NCI-H2107 treated with DMSO at 0.1 percent for 48 hours (cell line): ENCODE measurements around the gene ITM2B.
"Not testable (repeated sequence)": the region's sequence is repeated elsewhere in the genome, so short reads cannot be mapped to it uniquely, and the experiment has no call there.

Source experiments
- DNase-seq: peaks from one replicate; lab custom pipeline; 2025; ENCODE audit not compliant: unreplicated experiment; lab: John Stamatoyannopoulos, UW

The ITM2B gene

DNA sequence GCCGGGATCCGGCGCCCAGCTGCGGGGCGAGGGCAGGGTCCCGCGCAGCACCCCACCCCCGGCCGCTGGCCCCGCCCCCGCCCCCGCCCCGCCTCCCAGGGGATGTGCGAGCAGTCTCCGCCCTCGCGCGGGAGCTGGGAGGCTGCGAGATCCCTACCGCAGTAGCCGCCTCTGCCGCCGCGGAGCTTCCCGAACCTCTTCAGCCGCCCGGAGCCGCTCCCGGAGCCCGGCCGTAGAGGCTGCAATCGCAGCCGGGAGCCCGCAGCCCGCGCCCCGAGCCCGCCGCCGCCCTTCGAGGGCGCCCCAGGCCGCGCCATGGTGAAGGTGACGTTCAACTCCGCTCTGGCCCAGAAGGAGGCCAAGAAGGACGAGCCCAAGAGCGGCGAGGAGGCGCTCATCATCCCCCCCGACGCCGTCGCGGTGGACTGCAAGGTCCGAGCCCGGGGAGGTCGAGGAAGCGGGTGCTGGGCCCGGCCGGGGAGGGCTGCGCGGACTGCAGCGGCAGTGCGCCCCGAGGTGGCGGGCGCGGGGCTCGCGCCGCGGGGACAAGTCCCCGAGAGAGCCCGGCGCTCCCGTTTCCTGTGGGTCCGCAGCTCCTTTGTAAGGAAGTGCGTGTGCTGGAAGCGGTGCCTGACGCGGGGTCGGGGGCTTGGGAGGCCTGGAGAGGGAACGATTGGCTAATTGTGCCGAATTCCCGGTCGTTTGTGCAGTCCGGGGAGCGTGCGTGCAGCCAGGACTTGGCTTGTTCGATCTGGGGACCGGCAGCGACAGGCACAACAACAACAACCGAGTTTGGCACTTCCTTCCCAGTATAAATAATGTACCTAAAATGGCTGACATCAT is at the start of gene ITM2B:
Gene ITM2B (plus strand): TSS at position 161 of the 843 bp plus-strand sequence. CDS start 155 bp downstream, at position 316.
- peak; percentile 53 for DNase-seq

- DNase-seq = no peak
Measured at GRCh38 chr13:48184260-48184659, 48.7 kb upstream of the ITM2B start.

- DNase-seq = no peak
Measured at GRCh38 chr13:48185018-48185417, 48.0 kb upstream of the ITM2B start.

DNA sequence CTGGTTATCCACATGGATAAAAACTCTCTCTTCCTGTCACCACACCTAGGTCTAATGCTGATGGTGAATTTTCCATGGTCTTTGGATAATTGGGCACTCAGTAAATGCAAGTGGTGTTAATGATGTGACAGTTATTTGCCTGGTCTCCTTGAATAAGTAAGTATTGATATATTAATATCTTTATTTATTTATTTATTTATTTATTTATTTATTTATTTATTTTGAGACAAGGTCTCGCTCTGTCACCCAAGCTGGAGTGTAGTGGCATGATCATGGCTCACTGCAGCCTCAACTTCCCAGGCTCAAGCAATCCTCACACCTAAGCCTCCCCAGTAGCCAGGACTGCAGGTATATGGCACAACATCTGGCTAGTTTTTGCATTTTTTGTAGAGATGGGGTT is 46.3 kb upstream of the ITM2B start:
- no peak for DNase-seq

DNA sequence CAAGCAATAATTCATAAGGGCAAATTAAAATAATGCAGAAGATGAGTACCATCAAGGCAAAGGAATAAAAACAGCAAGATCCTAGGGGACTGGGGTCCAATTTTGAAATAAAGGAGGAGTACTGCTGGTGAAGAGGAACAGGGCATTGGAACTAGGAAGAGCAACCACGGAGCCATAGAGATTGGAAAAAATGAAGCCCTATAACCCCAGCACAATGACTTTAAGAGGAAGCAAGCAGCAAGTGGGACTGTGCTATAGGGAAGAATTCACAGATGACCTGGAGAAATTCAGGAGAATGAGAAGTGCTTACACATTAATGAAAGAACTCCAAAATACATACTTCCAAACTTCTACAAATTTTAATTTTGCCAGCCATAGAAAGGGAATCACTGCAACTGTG is 44.9 kb upstream of the ITM2B start:
- DNase-seq = no peak

DNA sequence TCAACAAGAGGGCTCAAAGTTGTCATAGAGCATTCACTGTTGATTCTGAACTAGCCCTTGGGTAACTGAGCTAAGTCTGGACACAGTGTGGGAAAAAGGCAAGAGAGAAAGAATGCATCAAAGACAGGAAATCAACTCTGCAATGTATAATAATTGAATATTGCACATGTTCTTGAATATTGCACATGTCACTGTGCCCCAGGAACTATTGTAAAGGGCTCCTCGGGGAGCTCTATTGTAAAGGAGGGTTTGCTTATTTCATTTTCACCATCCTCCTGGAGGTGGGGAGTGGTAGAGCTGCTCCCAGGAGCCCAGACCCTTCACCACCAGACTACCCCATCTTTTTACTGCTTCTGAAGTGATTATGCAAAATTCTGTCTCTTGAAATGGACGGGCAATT is 44.4 kb upstream of the ITM2B start:
- no peak for DNase-seq

- DNase-seq = no peak
Measured at GRCh38 chr13:48189171-48189570, 43.8 kb upstream of the ITM2B start.

- no peak for DNase-seq
Measured at GRCh38 chr13:48192411-48192935, 40.5 kb upstream of the ITM2B start.

DNA sequence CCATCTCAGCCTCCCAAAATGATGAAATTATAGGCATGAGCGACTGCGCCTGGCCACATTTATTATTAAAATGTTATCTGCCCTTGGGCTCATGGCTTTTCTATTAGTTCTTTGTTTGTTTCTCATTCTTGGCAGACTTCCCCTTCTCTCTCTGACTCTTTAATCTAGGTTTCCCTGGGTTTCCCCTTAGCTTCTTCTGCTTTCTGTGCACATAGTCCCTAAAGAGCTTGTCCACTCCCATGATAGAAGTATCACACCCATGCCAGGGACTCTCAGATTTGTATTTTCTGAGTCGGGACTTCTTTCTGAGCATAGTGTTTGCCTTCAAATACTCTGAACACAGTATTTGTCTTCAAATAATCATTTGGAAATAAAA is 38.6 kb upstream of the ITM2B start:
- DNase-seq = no peak

DNA sequence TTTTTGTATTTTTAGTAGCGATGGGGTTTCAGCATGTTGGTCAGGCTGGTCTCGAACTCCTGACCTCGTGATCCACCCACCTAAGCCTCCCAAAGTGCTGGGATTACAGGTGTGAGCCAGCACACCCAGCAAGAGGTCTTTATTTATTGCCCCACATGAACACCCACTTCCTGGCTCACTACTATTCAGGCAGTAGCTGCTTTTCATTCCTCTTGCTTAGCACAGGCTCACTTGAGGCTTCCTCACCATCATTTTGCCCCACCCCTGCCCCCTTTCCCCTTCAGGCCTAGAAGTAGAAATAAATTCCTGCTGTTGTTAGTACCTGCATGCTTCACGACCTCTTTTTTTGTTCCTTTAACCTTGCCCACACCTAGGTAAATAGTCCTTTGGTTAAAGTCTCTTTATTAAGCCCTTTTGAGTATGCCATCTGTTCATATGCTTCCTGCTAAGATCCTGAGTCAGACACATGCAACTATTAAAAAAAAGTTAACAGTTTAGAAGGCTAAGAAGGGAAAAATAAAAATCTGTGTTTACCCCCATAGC is 33.5 kb upstream of the ITM2B start:
- DNase-seq = no peak

- DNase-seq = no peak
Measured at GRCh38 chr13:48201044-48201443, 32.0 kb upstream of the ITM2B start.

GRCh38 chr13:48207207-48207606 is 25.8 kb upstream of the ITM2B start:
- DNase-seq = not testable (repeated sequence)

- DNase-seq = no peak
Measured at GRCh38 chr13:48210178-48210577, 22.8 kb upstream of the ITM2B start.

DNA sequence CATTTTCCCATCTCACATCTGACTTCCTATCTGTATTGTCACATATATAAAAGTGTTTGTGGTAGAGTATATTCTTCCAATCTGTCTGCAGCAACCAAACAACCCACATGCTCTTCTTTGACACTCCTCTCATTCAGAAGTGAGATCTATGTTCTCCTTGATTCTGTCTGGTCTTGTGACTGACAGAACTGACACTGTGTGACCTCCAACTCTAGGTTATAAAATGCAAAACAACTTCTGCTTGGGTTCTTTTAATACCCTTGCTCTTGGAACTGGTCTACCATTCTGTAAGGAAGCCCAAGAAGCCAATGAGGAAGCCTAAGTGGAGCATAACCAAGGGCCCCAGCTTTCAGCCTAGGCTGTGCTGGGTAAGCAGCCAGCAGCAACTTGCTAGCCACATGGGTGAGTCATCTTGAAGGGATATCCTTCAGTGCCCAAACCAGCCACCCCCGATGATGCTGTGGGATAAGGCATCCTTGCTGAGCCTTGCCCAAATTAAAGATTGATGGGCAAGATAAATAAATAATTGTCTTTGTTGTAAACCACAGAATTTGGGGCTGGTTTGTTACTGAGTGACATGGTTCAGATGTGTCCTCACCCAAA is 18.4 kb upstream of the ITM2B start:
- no peak for DNase-seq

DNA sequence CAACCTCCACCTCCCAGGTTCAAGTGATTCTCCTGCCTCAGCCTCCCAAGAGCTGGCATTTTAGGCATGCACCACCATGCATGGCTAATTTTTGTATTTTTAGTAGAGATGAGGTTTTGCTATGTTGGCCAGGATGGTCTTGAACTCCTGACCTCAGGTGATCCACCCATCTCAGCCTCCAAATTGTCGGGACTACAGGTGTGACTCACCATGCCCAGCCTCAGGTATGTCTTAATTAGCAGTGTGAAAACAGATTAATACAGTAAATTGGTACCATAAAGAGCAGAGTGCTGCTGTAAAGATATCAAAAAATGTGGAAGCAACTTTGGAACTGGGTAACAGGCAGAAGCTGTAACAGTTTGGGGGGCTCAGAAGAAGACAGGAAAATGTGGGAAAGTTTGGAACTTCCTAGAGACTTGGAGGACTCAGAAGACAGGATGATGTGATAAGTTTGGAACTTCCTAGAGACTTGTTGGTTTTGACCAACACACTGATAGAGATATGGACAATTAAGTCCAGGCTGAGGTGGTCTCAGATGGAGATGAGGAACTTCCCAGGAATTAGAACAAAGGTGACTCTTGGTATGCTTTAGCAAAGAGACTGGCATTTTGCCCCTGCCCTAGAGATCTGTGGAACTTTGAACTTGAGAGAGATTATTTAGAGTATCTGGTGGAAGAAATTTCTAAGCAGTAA is 17.3 kb upstream of the ITM2B start:
- DNase-seq = not testable (repeated sequence)

GRCh38 chr13:48216204-48216711 is 16.7 kb upstream of the ITM2B start:
- DNase-seq = no peak

GRCh38 chr13:48220592-48220980 is 12.4 kb upstream of the ITM2B start:
- no peak for DNase-seq

DNA sequence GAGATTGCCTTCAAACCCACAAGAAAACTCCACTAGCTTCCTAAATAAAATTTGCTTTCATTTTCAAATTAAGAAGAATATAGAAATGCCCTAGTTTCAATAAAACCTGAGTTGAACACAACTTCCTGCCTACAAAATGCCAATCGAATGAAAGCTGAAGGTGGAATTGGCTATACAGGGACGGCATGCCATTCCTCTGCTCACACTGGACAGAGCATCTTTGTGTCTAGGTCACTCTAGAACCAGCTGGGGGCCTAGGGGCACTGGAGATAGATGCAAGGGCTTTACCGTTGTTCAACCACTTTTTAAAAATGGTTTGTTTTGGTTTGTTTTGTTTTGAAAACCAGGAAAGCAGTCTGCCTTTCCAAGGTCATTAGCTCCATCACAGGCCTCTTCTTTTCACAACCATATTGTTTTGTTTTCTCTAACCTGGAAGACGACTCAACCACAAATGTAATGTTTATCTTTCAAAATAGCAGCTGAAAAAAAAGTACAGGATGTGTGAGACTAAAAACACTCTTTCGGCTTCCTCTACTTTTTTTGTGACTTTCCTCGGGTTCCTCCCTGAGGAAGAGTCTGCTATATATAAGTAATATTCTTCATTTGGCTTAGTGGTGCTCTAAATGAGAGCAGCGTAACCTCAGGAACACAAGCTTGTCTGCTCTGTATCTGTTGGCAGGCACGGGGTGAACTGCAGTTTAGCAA is 11.9 kb upstream of the ITM2B start:
- no peak for DNase-seq

DNA sequence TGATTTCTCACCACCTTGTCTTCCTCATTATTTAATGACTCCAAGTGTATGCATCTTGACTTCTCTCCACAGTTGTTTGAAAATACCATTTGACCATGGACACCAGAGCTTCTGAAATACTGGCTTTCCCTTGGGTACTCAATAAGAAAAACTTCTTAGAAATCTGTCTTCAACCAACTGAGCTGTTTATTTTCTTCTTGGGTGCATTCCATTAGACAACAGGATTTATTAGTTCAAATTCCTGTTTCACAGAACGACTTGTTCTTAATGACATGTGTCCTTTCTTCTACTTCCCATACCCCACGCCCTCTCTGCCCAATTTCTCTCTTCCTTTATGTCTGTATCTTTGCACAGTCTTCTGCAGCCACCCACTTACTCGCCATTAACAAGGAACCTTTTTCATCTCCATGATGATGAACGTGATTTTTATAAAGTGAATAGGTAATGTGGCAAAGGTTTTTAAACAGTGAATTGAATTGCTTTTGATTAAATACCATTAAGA is 11.3 kb upstream of the ITM2B start:
- no peak for DNase-seq
